GM21717 (cell line): ENCODE data around the gene CAPN6.

Source experiments
- ATAC-seq: cut with Tn5 transposase; IDR thresholded peaks from one replicate; pipeline ENCODE4 v1.9.1; 2021; ENCODE audit warnings: mild to moderate bottlenecking, moderate library complexity; ENCODE audit not compliant: unreplicated experiment

The CAPN6 gene, protein sequence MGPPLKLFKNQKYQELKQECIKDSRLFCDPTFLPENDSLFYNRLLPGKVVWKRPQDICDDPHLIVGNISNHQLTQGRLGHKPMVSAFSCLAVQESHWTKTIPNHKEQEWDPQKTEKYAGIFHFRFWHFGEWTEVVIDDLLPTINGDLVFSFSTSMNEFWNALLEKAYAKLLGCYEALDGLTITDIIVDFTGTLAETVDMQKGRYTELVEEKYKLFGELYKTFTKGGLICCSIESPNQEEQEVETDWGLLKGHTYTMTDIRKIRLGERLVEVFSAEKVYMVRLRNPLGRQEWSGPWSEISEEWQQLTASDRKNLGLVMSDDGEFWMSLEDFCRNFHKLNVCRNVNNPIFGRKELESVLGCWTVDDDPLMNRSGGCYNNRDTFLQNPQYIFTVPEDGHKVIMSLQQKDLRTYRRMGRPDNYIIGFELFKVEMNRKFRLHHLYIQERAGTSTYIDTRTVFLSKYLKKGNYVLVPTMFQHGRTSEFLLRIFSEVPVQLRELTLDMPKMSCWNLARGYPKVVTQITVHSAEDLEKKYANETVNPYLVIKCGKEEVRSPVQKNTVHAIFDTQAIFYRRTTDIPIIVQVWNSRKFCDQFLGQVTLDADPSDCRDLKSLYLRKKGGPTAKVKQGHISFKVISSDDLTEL

DNA sequence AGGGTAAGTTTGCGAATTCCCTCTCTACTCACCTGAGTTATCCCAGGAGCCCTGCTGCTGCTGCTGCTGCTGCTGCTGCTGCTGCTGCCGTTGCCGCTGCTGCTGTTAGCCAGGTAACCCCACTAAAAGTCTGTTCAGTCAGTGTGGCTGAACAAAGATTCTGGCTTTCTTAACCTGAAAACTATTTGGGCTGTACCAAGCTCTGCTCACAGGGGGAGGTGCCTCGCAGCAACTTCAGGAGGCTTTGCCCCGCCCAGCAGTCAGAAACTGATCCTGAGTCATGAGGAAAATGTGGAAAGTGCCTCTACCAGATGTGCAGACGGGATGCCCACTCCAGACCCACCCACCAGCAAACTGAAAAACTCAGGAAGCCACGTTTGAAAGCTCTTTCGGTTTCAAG, at the start of gene CAPN6:
Gene CAPN6, minus strand, starts transcription at position 145 of the 400 bp plus-strand sequence. CDS start 6,547 bp downstream, outside the sequence.
- ATAC-seq: no peak

DNA sequence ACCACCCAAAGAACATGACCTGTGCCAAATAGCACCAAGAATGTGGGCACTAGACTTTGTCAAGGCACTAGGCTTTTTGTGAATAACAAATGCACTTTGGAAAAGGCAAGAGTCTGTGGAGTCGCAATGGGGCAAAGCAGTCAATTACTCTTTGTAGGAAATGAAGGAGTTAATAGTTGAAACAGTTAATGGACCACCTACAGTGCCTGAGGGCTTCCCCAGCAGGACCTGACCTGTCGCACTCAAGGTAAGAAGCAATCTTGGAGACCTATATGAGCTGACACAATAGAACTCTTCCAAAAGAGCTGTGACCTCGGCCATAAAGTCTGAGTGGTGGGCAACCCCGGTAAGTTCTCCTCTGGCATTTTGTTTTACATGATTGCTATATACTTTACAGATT, 49.2 kb upstream of the CAPN6 start:
- no peak for ATAC-seq

DNA sequence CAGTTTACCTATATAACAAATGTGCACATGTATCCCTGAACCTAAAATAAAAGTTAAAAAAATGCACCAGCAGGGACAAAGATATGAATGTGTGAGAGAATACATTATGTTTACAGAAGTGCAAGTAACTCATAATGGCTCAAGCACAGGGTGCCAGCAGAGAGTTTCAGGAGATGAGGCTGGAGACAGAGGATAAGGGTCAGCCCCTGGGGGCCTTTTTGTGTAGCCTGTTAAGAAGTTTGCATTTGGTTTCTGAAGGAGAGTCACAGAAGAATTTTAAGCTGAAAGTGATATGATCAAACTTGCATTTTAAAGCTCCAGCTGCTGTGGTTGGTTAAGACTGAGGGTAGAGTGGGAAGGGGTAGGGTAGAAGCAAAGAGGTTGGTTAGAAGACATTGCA, 48.6 kb upstream of the CAPN6 start:
- ATAC-seq: no peak

- no peak for ATAC-seq
Measured at GRCh38 chrX:111309083-111309482, 38.8 kb upstream of the CAPN6 start.

DNA sequence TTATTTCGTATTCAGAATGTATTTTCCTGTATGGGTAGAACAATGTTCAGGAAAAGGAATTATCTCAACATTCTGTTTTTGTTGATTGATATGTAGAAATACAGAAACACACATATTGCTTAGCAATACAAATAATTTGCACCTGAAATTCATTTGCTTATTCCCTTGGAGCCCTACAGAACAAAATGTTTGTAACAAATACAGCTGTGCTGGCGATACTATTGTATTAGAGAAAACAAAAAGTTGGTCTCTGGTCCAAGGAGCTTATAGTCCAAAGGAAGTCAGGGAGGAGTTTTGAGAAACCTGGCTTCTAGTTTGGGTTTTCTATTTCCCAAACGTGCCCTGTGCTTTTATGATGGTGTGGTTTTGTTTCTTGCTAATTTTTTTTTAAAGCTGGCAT, 37.8 kb upstream of the CAPN6 start:
- no peak for ATAC-seq

DNA sequence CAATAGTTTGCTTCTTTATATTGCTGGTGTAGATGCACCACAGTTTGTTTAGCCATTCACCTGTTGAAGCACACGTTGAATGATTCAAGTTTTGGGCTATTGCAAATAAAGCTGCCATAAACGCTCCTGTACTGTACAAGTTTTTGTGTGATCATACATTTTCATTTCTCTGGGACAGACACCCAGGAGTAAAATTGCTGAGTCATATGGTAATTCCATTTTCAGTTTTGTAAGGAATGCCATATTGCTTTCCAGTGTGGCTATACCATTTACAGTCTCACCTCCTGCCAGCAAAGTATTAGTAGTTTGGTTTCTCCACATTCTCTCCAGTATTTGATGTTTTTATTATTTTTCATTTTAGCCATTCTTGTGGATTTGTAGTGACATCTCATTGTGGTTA, 32.0 kb upstream of the CAPN6 start:
- no peak for ATAC-seq

DNA sequence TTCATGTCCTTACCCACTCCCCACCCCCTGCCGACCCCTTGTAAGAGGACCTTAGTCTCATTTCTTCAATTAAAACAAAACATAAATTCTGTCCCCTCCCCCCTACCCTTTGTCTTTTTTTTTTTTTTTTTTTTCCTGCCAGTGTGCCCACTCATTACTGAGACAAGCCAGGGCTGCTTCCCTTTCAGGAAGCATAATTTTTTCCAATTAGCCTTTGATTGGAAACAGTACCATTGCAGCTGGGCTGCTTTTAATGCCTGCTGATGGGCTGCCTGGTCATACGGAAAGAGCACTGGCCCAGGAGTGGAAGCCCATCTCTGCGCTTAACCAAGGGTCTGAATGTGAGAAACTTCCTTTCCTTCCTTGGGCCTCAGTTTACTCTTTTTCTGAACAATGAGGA, 18.6 kb upstream of the CAPN6 start:
- ATAC-seq: no peak

DNA sequence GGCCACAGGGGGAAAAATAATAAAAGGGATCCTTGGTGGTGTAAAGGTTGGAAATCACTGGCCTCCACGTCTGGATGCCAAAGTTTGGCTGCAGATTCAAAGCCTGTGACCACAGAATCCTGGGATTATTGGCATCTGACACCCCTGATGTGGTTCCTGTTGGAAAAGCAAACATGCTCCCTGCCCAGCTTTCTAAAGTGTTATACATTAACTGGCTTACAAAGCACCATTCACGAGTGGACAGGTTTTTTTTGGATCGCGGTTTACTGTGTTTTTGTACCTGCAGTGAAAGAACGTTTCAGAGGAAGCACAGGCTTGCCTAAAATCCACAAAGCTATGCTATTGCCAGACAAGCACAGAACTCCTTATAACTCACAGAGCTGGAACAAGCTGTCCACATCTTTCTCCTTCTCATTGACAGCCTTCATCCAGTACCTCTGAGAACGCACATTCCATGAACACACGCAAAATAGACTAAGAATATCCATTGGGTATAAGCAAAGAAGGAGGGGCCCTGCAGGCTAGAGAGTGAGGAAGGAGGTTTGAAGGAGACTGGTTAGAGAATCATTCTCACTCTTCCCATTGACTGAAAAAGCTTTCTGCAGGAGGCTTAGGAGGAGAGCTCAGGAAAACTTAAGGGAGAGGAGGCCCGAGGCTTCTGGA, 14.5 kb upstream of the CAPN6 start:
- no peak for ATAC-seq

- no peak for ATAC-seq
Measured at GRCh38 chrX:111283446-111283845, 13.2 kb upstream of the CAPN6 start.

GRCh38 chrX:111282991-111283390, 12.7 kb upstream of the CAPN6 start:
- no peak for ATAC-seq

DNA sequence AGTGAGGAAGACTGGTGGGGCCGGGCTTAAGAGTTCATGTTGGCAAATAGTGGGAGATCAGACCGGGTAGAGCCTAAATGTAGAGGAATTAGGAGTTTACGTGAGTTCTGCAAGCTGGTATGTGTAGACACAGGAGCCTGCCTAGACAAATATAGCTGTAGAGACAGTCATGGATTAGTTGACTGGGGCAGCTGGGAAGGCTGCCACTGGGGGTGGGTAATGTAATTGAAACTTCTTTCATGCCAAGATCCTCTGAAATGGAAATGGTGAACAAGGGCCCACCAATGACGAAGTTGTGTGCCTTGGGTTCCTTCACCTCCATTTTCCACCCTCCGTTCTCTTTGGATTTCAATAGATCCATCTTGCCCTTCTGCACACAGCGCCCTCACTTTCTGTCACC, 11.9 kb upstream of the CAPN6 start:
- no peak for ATAC-seq

GRCh38 chrX:111268506-111268905, 1.8 kb downstream of the CAPN6 start:
- ATAC-seq: no peak

GRCh38 chrX:111265486-111265885, 4.8 kb downstream of the CAPN6 start:
- ATAC-seq: no peak

DNA sequence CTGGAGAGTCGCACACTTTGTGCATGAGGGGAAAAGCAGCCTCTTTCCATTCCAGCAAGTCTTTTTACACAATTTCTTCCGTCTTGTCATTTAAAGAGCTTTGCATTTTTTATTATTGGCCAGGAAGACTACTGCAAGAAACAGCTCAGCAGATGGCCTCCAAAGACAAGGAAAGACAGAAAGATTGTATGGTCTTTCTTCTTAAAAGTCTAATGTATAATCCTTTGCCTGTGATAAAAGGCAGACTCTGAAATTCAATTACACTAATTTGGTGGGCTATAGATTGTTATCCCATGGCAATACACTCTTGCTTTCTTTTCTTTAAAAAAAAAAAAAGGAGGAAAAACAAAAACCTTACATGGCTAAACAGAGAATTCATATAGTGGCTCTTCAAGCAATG, 5.9 kb downstream of the CAPN6 start:
- ATAC-seq: no peak

DNA sequence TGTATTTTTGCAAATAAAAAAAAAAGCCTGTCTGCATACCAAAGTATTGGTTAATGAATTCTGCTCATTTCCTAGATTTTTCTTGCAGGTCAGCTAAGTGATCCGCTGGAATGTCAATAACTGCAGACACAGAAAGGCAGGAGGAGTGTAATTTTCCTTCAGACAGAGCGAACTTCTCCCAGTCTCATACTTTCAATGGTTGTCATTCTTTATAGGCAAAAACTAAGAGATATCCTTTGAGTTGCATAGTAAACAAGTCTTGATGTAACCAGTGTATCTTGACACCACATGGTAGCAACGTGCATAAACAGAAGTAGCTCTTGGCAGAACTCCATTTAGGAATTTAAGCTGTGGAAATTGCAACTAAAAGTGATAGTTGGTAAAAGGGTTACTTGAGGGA, 8.2 kb downstream of the CAPN6 start:
- no peak for ATAC-seq

GRCh38 chrX:111260451-111260850, 9.8 kb downstream of the CAPN6 start:
- ATAC-seq: no peak

- ATAC-seq: no peak
Measured at GRCh38 chrX:111259559-111259958, 10.7 kb downstream of the CAPN6 start.

DNA sequence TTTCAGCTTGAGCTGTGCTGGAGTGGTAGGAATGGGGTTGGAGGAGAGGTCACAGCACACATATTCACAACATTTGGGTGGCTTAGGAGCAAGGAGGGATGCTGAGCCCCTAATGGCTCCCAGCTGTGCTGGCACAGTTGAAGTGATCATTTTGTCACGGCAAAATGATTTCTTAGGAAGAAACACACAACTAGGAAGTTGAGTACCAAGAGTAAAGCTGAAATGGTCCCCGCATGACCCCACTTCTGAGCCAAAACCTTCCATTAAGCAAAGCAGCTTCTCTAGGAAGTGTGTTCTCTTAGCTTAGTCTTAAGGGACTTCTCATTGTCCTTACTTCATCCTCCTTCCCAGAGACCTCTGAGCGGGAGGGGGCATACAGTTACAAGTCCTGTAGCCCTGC, 12.6 kb downstream of the CAPN6 start:
- no peak for ATAC-seq

- no peak for ATAC-seq
Measured at GRCh38 chrX:111254896-111255693, 15.2 kb downstream of the CAPN6 start.

- ATAC-seq: no peak
Measured at GRCh38 chrX:111244235-111244750, 26.0 kb downstream of the CAPN6 start.

- no peak for ATAC-seq
Measured at GRCh38 chrX:111216293-111216801, 53.9 kb downstream of the CAPN6 start.
